Upper lobe of right lung (tissue), 1 donor: ENCODE results near the gene CLRN1. TPM values are rescaled to one million over a fixed set of nuclear protein-coding genes. Genes with fewer than 3 reads are reported as not detected.
"Not testable (repeated sequence)": the region's sequence is repeated elsewhere in the genome, so short reads cannot be mapped to it uniquely, and the experiment has no call there.

Experiments
- ATAC-seq: fragments of 200-7000 bp; cut with Tn5 transposase; one replicate; pipeline ENCODE4 v1.9.1; 2020; ENCODE audit warnings: mild to moderate bottlenecking, moderate library complexity
- DNase-seq: peaks from one replicate; pipeline ENCODE4 v3.0.0-alpha.2; 2020
- H3K27ac ChIP-seq: fragments of 200-600 bp; one replicate; pipeline ENCODE4 v1.8.0; 2022
- H3K27me3 ChIP-seq: fragments of 200-600 bp; one replicate; pipeline ENCODE4 v1.8.0; 2022; ENCODE audit warnings: mild to moderate bottlenecking
- H3K36me3 ChIP-seq: fragments of 200-600 bp; one replicate; pipeline ENCODE4 v1.8.0; 2022
- H3K4me1 ChIP-seq: fragments of 200-600 bp; one replicate; pipeline ENCODE4 v1.8.0; 2022
- H3K4me3 ChIP-seq: fragments of 200-600 bp; one replicate; pipeline ENCODE4 v1.8.0; 2022; ENCODE audit warnings: mild to moderate bottlenecking
- H3K9me3 ChIP-seq: fragments of 200-600 bp; one replicate; pipeline ENCODE4 v1.8.0; 2022
- intact Hi-C: fragments of 100-400 bp; cut with DNase I; formaldehyde crosslinking; loops from one replicate; pipeline ENCODE4 v1.11.0; 2022
- total RNA-seq: library from RNA; stranded (reverse); fragmentation: NEBNext Ultra II Directional; extraction: Animal tissue kit (Norgen Biotek cat#: 25700); gene quantifications from one replicate; pipeline ENCODE4 v1.2.1, GENCODE V29; 2021
- TF ChIP-seq, protein P1 (sequence below): fragments of 200-600 bp; IDR thresholded peaks from one replicate; pipeline ENCODE4 v1.8.0; 2022; ENCODE audit warnings: antibody characterized with exemption
- donor health status: DM: no; HTN: yes; CAD: no; lungs with severe emphysema.

CLRN1 gene
- total RNA-seq, 1 donor from 2014 or later: not detected

DNA sequence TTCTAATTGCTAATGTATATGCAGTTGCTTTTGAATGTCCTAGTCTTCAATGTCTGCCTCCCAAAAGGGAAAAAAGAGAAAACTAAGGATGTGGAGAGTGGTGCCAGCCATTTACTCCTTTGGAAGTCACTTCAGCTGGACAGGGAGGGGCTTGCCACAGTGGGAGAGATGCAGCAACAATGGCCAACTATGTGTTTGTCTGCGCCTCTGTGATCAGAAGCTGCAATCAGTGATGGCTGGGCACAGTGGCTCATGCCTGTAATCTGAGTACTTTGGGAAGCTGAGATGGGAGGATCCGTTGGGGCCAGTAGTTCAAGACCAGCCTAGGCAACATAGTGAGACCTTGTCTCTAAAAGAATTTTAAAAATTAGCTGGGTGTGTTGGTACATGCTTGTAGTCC, 16.7 kb upstream of the CLRN1 start:
- Histone ChIP-seq H3K27me3 (no peaks in the 10 kb centered on the region), H3K27ac (no peak overlapping the region), H3K4me1 (no peaks in the 10 kb centered on the region), H3K36me3 (no peaks in the 10 kb centered on the region), H3K4me3 (no peak overlapping the region), H3K9me3 (no peaks in the 10 kb centered on the region)
- DNase-seq: no peak
- TF ChIP-seq, protein P1, sequence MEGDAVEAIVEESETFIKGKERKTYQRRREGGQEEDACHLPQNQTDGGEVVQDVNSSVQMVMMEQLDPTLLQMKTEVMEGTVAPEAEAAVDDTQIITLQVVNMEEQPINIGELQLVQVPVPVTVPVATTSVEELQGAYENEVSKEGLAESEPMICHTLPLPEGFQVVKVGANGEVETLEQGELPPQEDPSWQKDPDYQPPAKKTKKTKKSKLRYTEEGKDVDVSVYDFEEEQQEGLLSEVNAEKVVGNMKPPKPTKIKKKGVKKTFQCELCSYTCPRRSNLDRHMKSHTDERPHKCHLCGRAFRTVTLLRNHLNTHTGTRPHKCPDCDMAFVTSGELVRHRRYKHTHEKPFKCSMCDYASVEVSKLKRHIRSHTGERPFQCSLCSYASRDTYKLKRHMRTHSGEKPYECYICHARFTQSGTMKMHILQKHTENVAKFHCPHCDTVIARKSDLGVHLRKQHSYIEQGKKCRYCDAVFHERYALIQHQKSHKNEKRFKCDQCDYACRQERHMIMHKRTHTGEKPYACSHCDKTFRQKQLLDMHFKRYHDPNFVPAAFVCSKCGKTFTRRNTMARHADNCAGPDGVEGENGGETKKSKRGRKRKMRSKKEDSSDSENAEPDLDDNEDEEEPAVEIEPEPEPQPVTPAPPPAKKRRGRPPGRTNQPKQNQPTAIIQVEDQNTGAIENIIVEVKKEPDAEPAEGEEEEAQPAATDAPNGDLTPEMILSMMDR: no peak
- ATAC-seq: no peak
- intact Hi-C loops: no loop called here

DNA sequence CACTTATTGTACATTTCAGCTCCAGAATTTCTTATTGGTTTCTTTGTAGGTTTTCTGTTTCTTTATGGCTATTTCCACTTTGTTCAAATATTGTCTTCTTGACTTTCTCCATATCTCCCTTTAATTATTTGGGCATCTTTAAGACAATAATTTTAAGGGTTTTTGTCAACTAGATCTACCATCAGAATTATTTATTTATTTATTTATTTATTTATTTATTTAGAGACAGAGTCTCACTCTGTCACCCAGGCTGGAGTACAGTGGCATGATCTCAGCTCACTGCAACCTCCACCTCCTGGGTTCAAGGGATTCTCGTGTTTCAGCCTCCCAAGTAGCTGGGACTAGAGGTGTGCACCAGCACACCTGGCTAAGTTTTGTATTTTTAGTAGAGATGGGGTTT, 15.9 kb upstream of the CLRN1 start:
- DNase-seq, H3K4me3 ChIP-seq, H3K27ac ChIP-seq, H3K9me3 ChIP-seq, H3K36me3 ChIP-seq, H3K4me1 ChIP-seq, ATAC-seq, H3K27me3 ChIP-seq, intact Hi-C loops: not testable (repeated sequence)

DNA sequence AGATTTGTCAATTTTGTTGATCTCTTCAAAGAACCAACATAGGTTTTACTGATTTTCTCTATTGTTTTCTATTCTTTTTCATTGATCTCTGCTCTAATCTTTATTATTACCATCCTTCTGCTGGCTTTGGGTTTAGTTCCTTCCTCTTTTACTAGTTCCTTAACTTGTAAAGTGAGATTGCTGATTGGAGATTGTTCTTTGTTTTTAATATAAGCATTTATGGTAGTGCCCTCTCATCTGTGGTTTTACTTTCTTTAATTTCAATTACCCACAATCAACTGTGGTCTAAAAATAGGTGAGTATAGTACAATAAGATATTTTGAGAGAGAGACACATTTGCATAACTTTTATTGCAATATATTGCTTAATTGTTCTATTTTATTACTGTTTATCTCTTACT, 13.2 kb upstream of the CLRN1 start:
- ATAC-seq (no peak), DNase-seq (no peak)
- Histone ChIP-seq H3K4me1 (no peaks in the 10 kb centered on the region), H3K9me3 (no peaks in the 10 kb centered on the region), H3K36me3 (no peaks in the 10 kb centered on the region), H3K27ac (no peak overlapping the region), H3K27me3 (no peaks in the 10 kb centered on the region), H3K4me3 (no peak overlapping the region)
- intact Hi-C loops: no loop called here
- TF ChIP-seq, protein P1: no peak

DNA sequence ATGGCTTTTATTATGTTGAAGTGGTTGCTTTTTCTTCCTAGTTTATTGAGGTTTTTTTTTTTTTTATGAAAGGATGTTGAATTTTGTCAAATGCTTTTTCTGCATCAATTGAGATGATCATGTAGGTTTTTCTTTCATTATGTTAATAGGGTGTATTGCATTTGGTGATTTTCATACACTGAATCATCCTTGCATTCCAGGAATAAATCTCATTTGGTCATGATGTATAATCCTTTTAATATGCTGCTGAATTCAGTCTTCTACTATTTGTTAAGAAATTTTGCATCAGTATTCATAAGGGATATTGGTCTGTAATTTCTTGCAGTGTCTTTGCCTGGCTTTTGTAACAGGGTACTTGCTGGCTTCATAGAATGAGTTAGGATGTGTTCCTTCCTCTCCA, 11.5 kb upstream of the CLRN1 start:
- intact Hi-C loops: no loop called here
- TF ChIP-seq, protein P1: no peak
- Histone ChIP-seq H3K4me3 (no peak overlapping the region), H3K36me3 (no peaks in the 10 kb centered on the region), H3K4me1 (no peaks in the 10 kb centered on the region), H3K9me3 (no peaks in the 10 kb centered on the region), H3K27me3 (no peaks in the 10 kb centered on the region), H3K27ac (no peak overlapping the region)
- ATAC-seq (no peak), DNase-seq (no peak)

DNA sequence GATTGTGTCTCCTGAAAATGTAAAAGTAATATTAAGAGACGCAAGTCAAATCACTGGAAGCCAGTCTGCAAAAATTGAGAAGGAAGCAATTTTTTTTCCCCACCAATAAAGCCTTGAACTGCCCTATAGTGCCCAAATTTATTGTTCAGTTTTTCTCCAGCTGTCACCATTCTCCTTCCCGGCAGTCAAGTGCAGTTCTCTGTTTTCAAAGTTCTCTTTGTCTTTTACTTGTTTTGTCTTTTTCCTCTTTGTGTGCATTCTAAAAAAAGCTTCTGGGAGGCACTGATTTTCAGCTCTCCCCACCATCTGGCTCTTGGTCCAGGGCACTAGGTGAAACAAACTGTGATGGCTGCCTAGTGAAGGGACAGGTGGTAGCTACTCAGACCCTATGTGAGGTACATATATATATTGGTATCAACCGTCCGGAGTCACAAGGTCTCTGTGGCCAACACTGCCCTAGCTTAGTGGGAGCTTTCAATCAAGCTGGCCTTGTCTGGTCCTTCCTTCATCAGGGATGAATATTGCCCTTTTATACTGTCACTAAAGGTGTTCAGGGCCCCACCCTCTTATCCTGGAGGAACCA, 6.1 kb upstream of the CLRN1 start:
- H3K27me3 ChIP-seq: no peaks in the 10 kb centered on the region
- no peaks in the 10 kb centered on the region for H3K36me3 ChIP-seq
- no peaks in the 10 kb centered on the region for H3K4me1 ChIP-seq
- H3K27ac ChIP-seq: no peak overlapping the region
- DNase-seq (no peak), ATAC-seq (no peak)
- H3K4me3 ChIP-seq: no peak overlapping the region
- TF ChIP-seq, protein P1: no peak
- intact Hi-C loops: no loop called here
- H3K9me3 ChIP-seq: no peaks in the 10 kb centered on the region

DNA sequence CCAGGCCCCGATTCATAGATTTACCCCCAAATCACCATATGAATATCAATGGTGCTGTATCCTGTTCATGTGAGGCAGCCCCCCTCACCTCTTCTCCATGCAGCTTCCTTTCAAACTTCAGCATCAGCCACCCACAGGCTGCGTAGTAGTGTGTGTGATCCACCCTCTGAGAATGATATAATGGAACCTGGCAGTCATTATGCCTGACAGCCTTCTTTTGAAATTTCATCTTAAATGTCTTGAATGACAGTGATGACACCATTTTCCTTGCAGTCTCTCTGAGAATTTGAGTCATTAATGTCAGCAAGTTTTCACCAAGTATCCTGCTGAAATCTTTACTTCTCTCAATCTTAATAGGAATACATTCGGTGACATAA, 3.5 kb upstream of the CLRN1 start:
- Histone ChIP-seq H3K4me3 (no peak overlapping the region), H3K27me3 (no peaks in the 10 kb centered on the region), H3K9me3 (no peaks in the 10 kb centered on the region), H3K27ac (no peak overlapping the region), H3K4me1 (no peaks in the 10 kb centered on the region), H3K36me3 (no peaks in the 10 kb centered on the region)
- no peak for DNase-seq
- TF ChIP-seq, protein P1: no peak
- intact Hi-C loops: no loop called here
- ATAC-seq: no peak
